Epithelial cell of esophagus (primary cell): ENCODE results near the gene LRMDA.

Source experiments
- DNase-seq: peaks from one replicate; pipeline ENCODE4 v3.0.0; 2010; ENCODE audit warnings: low read depth
- H3K4me3 ChIP-seq: 2 replicates; pipeline ENCODE4 v1.5.1; 2011; ENCODE audit warnings: mild to moderate bottlenecking, low read length, control low read depth
- CTCF ChIP-seq: IDR thresholded peaks from 2 replicates; pipeline ENCODE4 v1.5.1; 2011; ENCODE audit warnings: low read depth, mild to moderate bottlenecking, low read length, control low read depth, inconsistent platforms; ENCODE audit not compliant: insufficient read depth; ENCODE audit errors: missing control alignments

Gene LRMDA

GRCh38 chr10:75736889-75737579, 305.6 kb downstream of the LRMDA start:
- H3K4me3 ChIP-seq = no peak overlapping the region
- no peak for TF ChIP-seq CTCF
- DNase-seq = peak; percentile 48

- no peak for DNase-seq
- H3K4me3 ChIP-seq = no peak overlapping the region
- no peak for TF ChIP-seq CTCF
Observed at GRCh38 chr10:75737580-75737949, 306.1 kb downstream of the LRMDA start.

- TF ChIP-seq CTCF = no peak
- no peak overlapping the region for H3K4me3 ChIP-seq
- no peak for DNase-seq
Observed at GRCh38 chr10:75738924-75739323, 307.5 kb downstream of the LRMDA start.

- no peak for DNase-seq
- no peak for TF ChIP-seq CTCF
- no peak overlapping the region for H3K4me3 ChIP-seq
Observed at GRCh38 chr10:75739414-75740143, 308.2 kb downstream of the LRMDA start.

- TF ChIP-seq CTCF = no peak
- no peak overlapping the region for H3K4me3 ChIP-seq
- DNase-seq = no peak
Observed at GRCh38 chr10:75740541-75740940, 309.1 kb downstream of the LRMDA start.

GRCh38 chr10:75742355-75742754, 310.9 kb downstream of the LRMDA start:
- no peak for DNase-seq
- no peak for TF ChIP-seq CTCF
- H3K4me3 ChIP-seq = no peak overlapping the region
